MM.1S (cell line): ENCODE data around the gene NDUFC2.

ENCODE experiments used
- DNase-seq: peaks from one replicate; pipeline ENCODE4 v3.0.0-alpha.2; 2015
- H2AFZ ChIP-seq: fragments of 300-600 bp; sonication (generic); 2 replicates; pipeline ENCODE4 v1.6.0; 2016; ENCODE audit warnings: antibody characterized with exemption, low read length
- H3F3A ChIP-seq: fragments of 300-600 bp; sonication (generic); 2 replicates; pipeline ENCODE4 v1.6.1; 2016; ENCODE audit warnings: mild to moderate bottlenecking, antibody characterized with exemption, low read length, moderate library complexity, mixed read lengths; ENCODE audit not compliant: insufficient read depth
- H3K27ac ChIP-seq: fragments of 300-600 bp; sonication (generic); 2 replicates; pipeline ENCODE4 v1.5.1; 2016; ENCODE audit warnings: mild to moderate bottlenecking, low read length
- H3K27me3 ChIP-seq: fragments of 300-600 bp; sonication (generic); replicated peaks from 2 replicates; pipeline ENCODE4 v1.6.0; 2016; ENCODE audit warnings: low read length; ENCODE audit not compliant: insufficient read depth
- H3K36me3 ChIP-seq: fragments of 300-600 bp; sonication (generic); replicated peaks from 2 replicates; pipeline ENCODE4 v1.6.1; 2016; ENCODE audit warnings: mild to moderate bottlenecking, low read length, mixed read lengths; ENCODE audit not compliant: insufficient read depth
- H3K4me1 ChIP-seq: fragments of 300-600 bp; sonication (generic); 2 replicates; pipeline ENCODE4 v1.6.1; 2016; ENCODE audit warnings: low read length, mixed read lengths
- H3K4me2 ChIP-seq: fragments of 300-600 bp; sonication (generic); 2 replicates; pipeline ENCODE4 v1.6.0; 2016; ENCODE audit warnings: low read depth, low read length
- H3K4me3 ChIP-seq: fragments of 300-600 bp; sonication (generic); 2 replicates; pipeline ENCODE4 v1.5.1; 2016; ENCODE audit warnings: low read length, mixed read lengths
- H3K79me2 ChIP-seq: fragments of 300-600 bp; sonication (generic); 2 replicates; pipeline ENCODE4 v1.6.1; 2016; ENCODE audit warnings: mixed run types, low read length, mixed read lengths
- H3K9ac ChIP-seq: fragments of 300-600 bp; sonication (generic); 2 replicates; pipeline ENCODE4 v1.6.1; 2016; ENCODE audit warnings: low read length, mixed read lengths
- H3K9me2 ChIP-seq: fragments of 300-600 bp; sonication (generic); replicated peaks from 2 replicates; pipeline ENCODE4 v1.6.1; 2016; ENCODE audit warnings: mild to moderate bottlenecking, low read length, mixed read lengths; ENCODE audit not compliant: insufficient read depth
- H3K9me3 ChIP-seq: fragments of 300-600 bp; sonication (generic); replicated peaks from 2 replicates; pipeline ENCODE4 v1.6.1; 2016; ENCODE audit warnings: mild to moderate bottlenecking, low read length, mixed read lengths; ENCODE audit not compliant: insufficient read depth
- H4K20me1 ChIP-seq: fragments of 300-600 bp; sonication (generic); 2 replicates; pipeline ENCODE4 v1.6.1; 2016; ENCODE audit warnings: mild to moderate bottlenecking, low read length, moderate library complexity, mixed read lengths; ENCODE audit not compliant: insufficient read depth
- EZH2 ChIP-seq: fragments of 300-600 bp; sonication (generic); optimal IDR thresholded peaks from 2 replicates; pipeline ENCODE3; 2017; ENCODE audit warnings: low read depth, mild to moderate bottlenecking, antibody characterized with exemption, low read length, mixed read lengths
- EZH2phosphoT487 ChIP-seq: fragments of 300-600 bp; sonication (generic); IDR thresholded peaks from 2 replicates; pipeline ENCODE4 v1.6.1; 2018; ENCODE audit warnings: antibody characterized with exemption, low read length
- TF ChIP-seq, protein P1 (sequence below): fragments of 300-600 bp; sonication (generic); IDR thresholded peaks from 2 replicates; pipeline ENCODE4 v1.5.1; 2016; ENCODE audit warnings: antibody characterized with exemption, low read length, mixed read lengths

The NDUFC2 gene

DNA sequence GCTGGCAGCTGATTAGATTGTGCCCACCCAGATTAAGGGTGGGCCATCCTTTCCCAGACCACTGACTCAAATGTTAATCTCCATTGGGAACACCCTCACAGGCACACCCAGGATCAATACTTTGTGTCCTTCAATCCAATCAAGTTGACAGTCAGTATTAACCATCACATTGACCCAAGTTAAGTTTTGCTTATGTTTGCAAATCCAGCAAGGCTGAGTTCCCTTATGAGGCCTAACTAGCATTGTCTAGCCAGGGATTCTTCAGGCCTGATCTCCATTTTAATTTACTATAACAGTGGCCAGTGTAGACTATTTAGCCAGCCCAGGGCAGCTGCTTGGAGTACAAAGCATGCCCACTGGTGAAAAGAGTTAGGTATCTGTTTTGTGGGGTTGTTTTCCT lies 54.3 kb downstream of the NDUFC2 start:
- Histone ChIP-seq H3K27me3 (no peaks in the 10 kb centered on the region), H3K36me3 (no peaks in the 10 kb centered on the region), H4K20me1 (no peaks in the 10 kb centered on the region), H3K4me1 (no peaks in the 10 kb centered on the region), H3K27ac (no peak overlapping the region), H3K9me3 (no peaks in the 10 kb centered on the region), H3K4me2 (no peak overlapping the region), H3K9me2 (no peaks in the 10 kb centered on the region), H3K79me2 (no peaks in the 10 kb centered on the region), H3K4me3 (no peak overlapping the region), H3K9ac (no peak overlapping the region), H3F3A (no peaks in the 10 kb centered on the region), H2AFZ (no peak overlapping the region)
- TF ChIP-seq, protein P1, sequence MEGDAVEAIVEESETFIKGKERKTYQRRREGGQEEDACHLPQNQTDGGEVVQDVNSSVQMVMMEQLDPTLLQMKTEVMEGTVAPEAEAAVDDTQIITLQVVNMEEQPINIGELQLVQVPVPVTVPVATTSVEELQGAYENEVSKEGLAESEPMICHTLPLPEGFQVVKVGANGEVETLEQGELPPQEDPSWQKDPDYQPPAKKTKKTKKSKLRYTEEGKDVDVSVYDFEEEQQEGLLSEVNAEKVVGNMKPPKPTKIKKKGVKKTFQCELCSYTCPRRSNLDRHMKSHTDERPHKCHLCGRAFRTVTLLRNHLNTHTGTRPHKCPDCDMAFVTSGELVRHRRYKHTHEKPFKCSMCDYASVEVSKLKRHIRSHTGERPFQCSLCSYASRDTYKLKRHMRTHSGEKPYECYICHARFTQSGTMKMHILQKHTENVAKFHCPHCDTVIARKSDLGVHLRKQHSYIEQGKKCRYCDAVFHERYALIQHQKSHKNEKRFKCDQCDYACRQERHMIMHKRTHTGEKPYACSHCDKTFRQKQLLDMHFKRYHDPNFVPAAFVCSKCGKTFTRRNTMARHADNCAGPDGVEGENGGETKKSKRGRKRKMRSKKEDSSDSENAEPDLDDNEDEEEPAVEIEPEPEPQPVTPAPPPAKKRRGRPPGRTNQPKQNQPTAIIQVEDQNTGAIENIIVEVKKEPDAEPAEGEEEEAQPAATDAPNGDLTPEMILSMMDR: no peak
- TF ChIP-seq EZH2 (no peak), EZH2phosphoT487 (no peak)
- no peak for DNase-seq

- no peaks in the 10 kb centered on the region for H3K36me3 ChIP-seq
- H3K9me3 ChIP-seq: no peaks in the 10 kb centered on the region
- no peaks in the 10 kb centered on the region for H3K27me3 ChIP-seq
- no peaks in the 10 kb centered on the region for H3K9me2 ChIP-seq
- H3F3A ChIP-seq: no peaks in the 10 kb centered on the region
- no peak overlapping the region for H3K27ac ChIP-seq
- H3K4me3 ChIP-seq: no peak overlapping the region
- TF ChIP-seq EZH2: no peak
- TF ChIP-seq, protein P1: no peak
- no peak for TF ChIP-seq EZH2phosphoT487
- H4K20me1 ChIP-seq: no peaks in the 10 kb centered on the region
- H2AFZ ChIP-seq: no peak overlapping the region
- no peak overlapping the region for H3K9ac ChIP-seq
- H3K4me2 ChIP-seq: no peak overlapping the region
- DNase-seq: no peak
- no peaks in the 10 kb centered on the region for H3K4me1 ChIP-seq
- no peaks in the 10 kb centered on the region for H3K79me2 ChIP-seq
Observed at GRCh38 chr11:78023426-78023825, 56.2 kb downstream of the NDUFC2 start.

DNA sequence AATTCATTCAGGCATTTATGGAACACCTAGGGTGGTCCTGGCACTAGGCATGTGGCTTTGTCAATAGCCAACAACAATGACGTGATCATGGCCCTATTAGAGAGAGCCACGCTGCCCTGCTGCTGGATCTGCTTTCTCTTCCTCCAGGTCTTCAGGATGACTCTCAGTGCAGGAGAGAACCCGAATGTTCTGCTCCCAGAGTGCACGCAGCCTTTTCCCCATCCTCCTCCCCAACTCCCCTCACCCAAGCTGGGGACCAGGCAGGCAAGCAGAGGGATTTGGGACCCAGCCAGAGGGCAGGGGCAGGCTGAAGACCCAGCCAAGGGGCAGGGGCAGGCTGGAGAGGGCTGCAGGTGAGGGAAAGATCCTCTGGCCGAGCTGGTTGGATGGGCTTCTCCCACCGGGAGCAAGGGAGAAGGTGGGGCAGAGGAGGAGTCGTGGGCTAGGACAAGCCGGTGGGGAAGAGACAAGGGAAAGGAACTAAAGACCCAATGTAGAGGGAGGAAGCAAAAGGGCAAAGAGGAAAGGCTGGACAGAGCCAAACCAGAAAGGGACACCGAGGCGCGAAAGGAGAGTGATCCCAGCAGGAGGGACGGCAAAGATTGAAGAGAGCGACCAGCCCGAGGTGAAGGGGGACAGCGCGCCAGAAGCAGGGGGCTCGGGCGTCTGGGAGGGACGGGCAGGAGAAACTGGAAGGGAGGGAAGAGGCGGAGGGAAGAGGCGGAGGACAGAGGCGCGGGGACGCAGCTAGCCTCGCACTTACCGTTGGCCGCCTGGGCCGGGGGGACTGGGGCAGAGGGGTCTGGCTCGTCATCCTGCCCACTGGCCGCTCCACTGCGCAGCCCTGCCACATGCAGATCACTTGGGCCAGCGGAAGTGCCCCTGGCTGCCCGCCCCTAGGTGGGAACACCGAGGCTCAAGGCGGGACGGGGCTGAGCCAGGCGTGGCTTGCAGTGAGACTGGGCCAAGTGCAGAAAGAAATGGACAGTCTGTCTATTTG lies 57.0 kb downstream of the NDUFC2 start, which contains the start of gene KCTD14:
Gene KCTD14 (minus strand): TSS at position 880 of the 1,000 bp plus-strand sequence. CDS start 27 bp downstream, at position 853.
- Histone ChIP-seq H3K4me1 (no peaks in the 10 kb centered on the region), H3K4me2 (no peak within 1 kb of the TSS), H3K9me2 (no peaks in the 10 kb centered on the region), H3K27me3 (no peaks in the 10 kb centered on the region), H4K20me1 (no peaks in the 10 kb centered on the region), H3K79me2 (no peaks in the 10 kb centered on the region), H2AFZ (no peak within 1 kb of the TSS), H3K36me3 (no peaks in the 10 kb centered on the region), H3F3A (no peaks in the 10 kb centered on the region), H3K9ac (no peak within 1 kb of the TSS), H3K4me3 (no peak within 1 kb of the TSS), H3K27ac (no peak within 1 kb of the TSS), H3K9me3 (no peaks in the 10 kb centered on the region)
- TF ChIP-seq EZH2 (no peak), EZH2phosphoT487 (no peak)
- TF ChIP-seq, protein P1: no peak
- DNase-seq: no peak
